GM19193 (cell line): Measurements from ENCODE around the gene JAZF1.

Experiments
- POLR2A ChIP-seq: IDR thresholded peaks from 4 replicates; pipeline ENCODE4 v1.6.1; 2011; ENCODE audit not compliant: insufficient read depth, insufficient read length; ENCODE audit errors: extremely low read depth

The JAZF1 gene

GRCh38 chr7:27928001-27928400, 252.6 kb downstream of the JAZF1 start:
- no peak for TF ChIP-seq POLR2A

GRCh38 chr7:27925573-27926201, 254.9 kb downstream of the JAZF1 start:
- TF ChIP-seq POLR2A: no peak

- no peak for TF ChIP-seq POLR2A
Observed at GRCh38 chr7:27923642-27923980, 257.0 kb downstream of the JAZF1 start.

- no peak for TF ChIP-seq POLR2A
Observed at GRCh38 chr7:27922907-27923641, 257.5 kb downstream of the JAZF1 start.

GRCh38 chr7:27921081-27921836, 259.3 kb downstream of the JAZF1 start:
- no peak for TF ChIP-seq POLR2A

- no peak for TF ChIP-seq POLR2A
Observed at GRCh38 chr7:27920281-27920946, 260.2 kb downstream of the JAZF1 start.

GRCh38 chr7:27918503-27918902, 262.1 kb downstream of the JAZF1 start:
- no peak for TF ChIP-seq POLR2A

- no peak for TF ChIP-seq POLR2A
Observed at GRCh38 chr7:27917774-27918314, 262.8 kb downstream of the JAZF1 start.

- no peak for TF ChIP-seq POLR2A
Observed at GRCh38 chr7:27917119-27917518, 263.5 kb downstream of the JAZF1 start.

- no peak for TF ChIP-seq POLR2A
Observed at GRCh38 chr7:27916372-27916771, 264.2 kb downstream of the JAZF1 start.

- TF ChIP-seq POLR2A: no peak
Observed at GRCh38 chr7:27914409-27914808, 266.2 kb downstream of the JAZF1 start.

- TF ChIP-seq POLR2A: no peak
Observed at GRCh38 chr7:27912751-27913150, 267.8 kb downstream of the JAZF1 start.

- TF ChIP-seq POLR2A: no peak
Observed at GRCh38 chr7:27911920-27912319, 268.7 kb downstream of the JAZF1 start.

- TF ChIP-seq POLR2A: no peak
Observed at GRCh38 chr7:27910326-27910725, 270.3 kb downstream of the JAZF1 start.
